A549 (cell line): Measurements from ENCODE around the gene ILDR1. TPM values are rescaled to one million over a fixed set of nuclear protein-coding genes. Genes with fewer than 3 reads are reported as not detected.

Experiments used
- ATAC-seq, 2 experiments: fragments of 200-7000 bp in 1 of 2; fragments of >200 bp in 1 of 2; cut with Nextera tagmentation in 1 of 2; cut with Tn5 transposase in 1 of 2; 3 replicates each; pipeline versions ENCODE4 v1.8.0 to v1.9.1; 2018 to 2020; ENCODE audit warnings: mild to moderate bottlenecking in 1 of 2, moderate library complexity in 1 of 2
- CTCF ChIA-PET: fragments of 300-600 bp; sonication (Branson Sonifier 250); formaldehyde crosslinking; extraction: SDS; loops from one replicate; lab custom pipeline; 2021; ENCODE audit warnings: antibody characterized with exemption, inconsistent platforms; lab: Yijun Ruan, JAX
- POLR2A ChIA-PET: fragments of 350-600 bp; formaldehyde crosslinking; extraction: SDS; loops from one replicate; lab custom pipeline; 2021; ENCODE audit warnings: antibody characterized with exemption, inconsistent platforms; lab: Yijun Ruan, JAX
- DNase-seq, 2 experiments: peaks; one replicate each; pipeline versions ENCODE4 v3.0.0 to v3.0.0-alpha.2; 2011 to 2016; ENCODE audit warnings: low read depth in 1 of 2, low spot score in 1 of 2
- FAIRE-seq: peaks from 2 replicates; lab custom pipeline; 2011; peaks lifted over from hg19 to GRCh38; lab: Jason Lieb, UNC
- H3K27ac ChIP-seq, 2 experiments: fragments of >200 bp; sonication (Bioruptor Twin); formaldehyde crosslinking; 3 replicates each; pipeline ENCODE4 v1.5.1; 2016 to 2017
- H3K4me1 ChIP-seq: fragments of >200 bp; sonication (Bioruptor Twin); formaldehyde crosslinking; 3 replicates; pipeline ENCODE4 v1.6.1; 2016
- H3K4me2 ChIP-seq: fragments of >200 bp; sonication (Bioruptor Twin); formaldehyde crosslinking; 3 replicates; pipeline ENCODE4 v1.6.1; 2016
- H3K4me3 ChIP-seq: fragments of >200 bp; sonication (Bioruptor Twin); formaldehyde crosslinking; 3 replicates; pipeline ENCODE4 v1.5.1; 2016
- H3K9me3 ChIP-seq: fragments of >200 bp; sonication (Bioruptor Twin); formaldehyde crosslinking; 3 replicates; pipeline ENCODE4 v1.6.1; 2016
- ATOH8 ChIP-seq: fragments of 250-450 bp; sonication (Bioruptor Pico); IDR thresholded peaks from 2 replicates; pipeline ENCODE4 v1.5.0; 2020; ENCODE audit warnings: low read depth, mild to moderate bottlenecking, moderate library complexity
- CBX8 ChIP-seq: fragments of 200-600 bp; sonication (generic); IDR thresholded peaks from 2 replicates; pipeline ENCODE4 v1.6.1; 2016
- CHD2 ChIP-seq: fragments of 150-350 bp; IDR thresholded peaks from 2 replicates; pipeline ENCODE4 v1.6.1; 2014; ENCODE audit warnings: low read length; ENCODE audit not compliant: partially characterized antibody
- CTCF ChIP-seq: fragments of >200 bp; sonication (Bioruptor Twin); formaldehyde crosslinking; IDR thresholded peaks from 3 replicates; pipeline ENCODE4 v1.5.1; 2016
- ELK1 ChIP-seq: fragments of 150-350 bp; IDR thresholded peaks from 2 replicates; pipeline ENCODE4 v1.6.1; 2014; ENCODE audit warnings: low read depth, mild to moderate bottlenecking, low read length
- HDAC2 ChIP-seq: fragments of 200-600 bp; sonication (generic); IDR thresholded peaks from 2 replicates; pipeline ENCODE4 v1.6.1; 2016
- HMGXB4 ChIP-seq: fragments of 250-450 bp; sonication (Bioruptor Pico); IDR thresholded peaks from 2 replicates; pipeline ENCODE4 v1.5.0; 2021; ENCODE audit warnings: mild to moderate bottlenecking, moderate library complexity, borderline replicate concordance
- HOXA7 ChIP-seq: fragments of 250-450 bp; sonication (Bioruptor Pico); IDR thresholded peaks from 2 replicates; pipeline ENCODE4 v1.5.0; 2020; ENCODE audit warnings: mild to moderate bottlenecking, moderate library complexity
- HOXB13 ChIP-seq: fragments of 250-450 bp; sonication (Bioruptor Pico); IDR thresholded peaks from 2 replicates; pipeline ENCODE4 v1.5.0; 2020; ENCODE audit warnings: low read depth, mild to moderate bottlenecking, moderate library complexity
- HOXB5 ChIP-seq: fragments of 250-450 bp; sonication (Bioruptor Pico); IDR thresholded peaks from 2 replicates; pipeline ENCODE4 v1.5.0; 2020; ENCODE audit warnings: mild to moderate bottlenecking, moderate library complexity
- JUNB ChIP-seq: fragments of >200 bp; sonication (Bioruptor Twin); formaldehyde crosslinking; IDR thresholded peaks from 2 replicates; pipeline ENCODE4 v1.6.1; 2016
- KDM1A ChIP-seq: fragments of 200-600 bp; sonication (generic); IDR thresholded peaks from 2 replicates; pipeline ENCODE4 v1.6.1; 2016; ENCODE audit warnings: low read depth, mild to moderate bottlenecking
- MAZ ChIP-seq: fragments of 150-350 bp; IDR thresholded peaks from 2 replicates; pipeline ENCODE4 v1.6.1; 2014; ENCODE audit warnings: antibody characterized with exemption, low read depth, low read length, borderline replicate concordance
- NPAS2 ChIP-seq: fragments of 250-450 bp; sonication (Bioruptor Pico); IDR thresholded peaks from 2 replicates; pipeline ENCODE4 v1.8.0; 2022; ENCODE audit warnings: mild to moderate bottlenecking, moderate library complexity, borderline replicate concordance
- PHF8 ChIP-seq: fragments of 200-600 bp; sonication (generic); IDR thresholded peaks from 2 replicates; pipeline ENCODE4 v1.6.1; 2016; ENCODE audit warnings: low read depth, mild to moderate bottlenecking, antibody characterized with exemption, moderate library complexity, borderline replicate concordance
- POLR2A ChIP-seq: IDR thresholded peaks from 2 replicates; pipeline ENCODE4 v1.6.1; 2012; ENCODE audit warnings: mild to moderate bottlenecking, low read length
- RARB ChIP-seq: fragments of 250-450 bp; sonication (Bioruptor Pico); IDR thresholded peaks from 2 replicates; pipeline ENCODE4 v1.8.0; 2021; ENCODE audit warnings: mild to moderate bottlenecking, moderate library complexity
- SREBF2 ChIP-seq: fragments of 450-650 bp; IDR thresholded peaks from 2 replicates; pipeline ENCODE4 v1.6.1; 2014; ENCODE audit warnings: mild to moderate bottlenecking, moderate library complexity
- ZSCAN20 ChIP-seq: fragments of 250-450 bp; sonication (Bioruptor Pico); IDR thresholded peaks from 2 replicates; pipeline ENCODE4 v1.8.0; 2022; ENCODE audit warnings: mild to moderate bottlenecking, moderate library complexity
- WGBS: methylation state at CpG from one replicate; pipeline ENCODE4 v1.1.6; 2017; ENCODE audit errors: missing lambda C conversion rate; 5-methylcytosine and 5-hydroxymethylcytosine counted together
- polyA plus RNA-seq, 4 experiments: library from polyadenylated mRNA; depleted of rRNA in 3 of 4; stranded (reverse); fragments of >200 nt; fragmentation: RNase III in 1 of 4; extraction: RNeasy Plus Mini Kit Qiagen cat#74134 plus additional on column Dnase treatment in 1 of 4; gene quantifications; 2 replicates in 3 of 4; 3 replicates in 1 of 4; pipeline ENCODE4 v1.2.3, GENCODE V29; 2011 to 2017
- TF ChIP-seq, protein P1 (sequence below): IDR thresholded peaks from 2 replicates; pipeline ENCODE4 v1.6.1; 2012; ENCODE audit warnings: low read depth, borderline replicate concordance

ILDR1 gene
- polyA plus RNA-seq, 2 of the 4 experiments (the other 2 are of a cell fraction), result not detected

DNA sequence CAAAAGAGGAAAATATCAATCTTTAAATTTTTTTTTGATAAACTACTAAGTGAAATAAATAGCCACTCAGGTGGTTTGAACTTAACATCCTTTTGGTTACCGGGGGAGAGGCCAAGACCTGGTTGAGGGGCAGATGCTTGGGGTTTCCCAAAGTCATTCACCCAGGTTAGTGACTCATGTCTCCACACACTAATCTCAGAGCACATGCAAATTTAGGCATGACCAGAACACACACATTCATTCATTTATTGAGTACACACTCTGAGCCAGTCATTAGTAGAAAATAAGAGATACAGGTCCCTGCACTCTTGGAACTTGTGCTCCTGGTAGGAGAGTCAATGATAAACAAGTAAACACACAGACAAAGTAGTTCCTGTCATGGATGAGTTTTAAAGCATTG, 7.3 kb downstream of the ILDR1 start:
- Histone ChIP-seq H3K4me2 (no peak overlapping the region), H3K9me3 (no peaks in the 10 kb centered on the region), H3K27ac (no peak overlapping the region), H3K4me1 (no peaks in the 10 kb centered on the region)
- POLR2A ChIA-PET, result no interaction called here
- FAIRE-seq (no peak), DNase-seq (no peak)
- 21% methylated on average over 1 of the region's 1 CpG for WGBS
- no peak for TF ChIP-seq ZSCAN20 (CRISPR knock-in tag)
- no peak for TF ChIP-seq PHF8
- TF ChIP-seq KDM1A, result no peak
- TF ChIP-seq, protein P1, sequence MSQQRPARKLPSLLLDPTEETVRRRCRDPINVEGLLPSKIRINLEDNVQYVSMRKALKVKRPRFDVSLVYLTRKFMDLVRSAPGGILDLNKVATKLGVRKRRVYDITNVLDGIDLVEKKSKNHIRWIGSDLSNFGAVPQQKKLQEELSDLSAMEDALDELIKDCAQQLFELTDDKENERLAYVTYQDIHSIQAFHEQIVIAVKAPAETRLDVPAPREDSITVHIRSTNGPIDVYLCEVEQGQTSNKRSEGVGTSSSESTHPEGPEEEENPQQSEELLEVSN, result no peak
- TF ChIP-seq, all 56 proteins: peak for 0
- H3K4me3 ChIP-seq, result no peak overlapping the region
- no peak for ATAC-seq
- CTCF ChIA-PET, result no interaction called here

- ChIA-PET POLR2A (no interaction called here), CTCF (interaction anchor here (1.2 kb wide), 1 partner anchor 9 kb away, joined by 4 read pairs; no protein-coding TSS in a partner anchor)
- no peaks in the 10 kb centered on the region for H3K4me1 ChIP-seq
- DNase-seq (no peak), FAIRE-seq (no peak), ATAC-seq (no peak; a peak in 1 of 6 replicates)
- H3K4me2 ChIP-seq, result no peak overlapping the region
- TF ChIP-seq RARB (no peak), POLR2A (no peak), HOXA7 (CRISPR knock-in tag) (no peak), ELK1 (no peak), CTCF (no peak), ATOH8 (CRISPR knock-in tag) (no peak), JUNB (no peak), NPAS2 (CRISPR knock-in tag) (no peak), SREBF2 (no peak), HOXB5 (no peak), CHD2 (no peak), CBX8 (no peak), HMGXB4 (no peak), MAZ (no peak), HDAC2 (no peak), HOXB13 (no peak)
- TF ChIP-seq, protein P1, result no peak
- H3K9me3 ChIP-seq, result no peaks in the 10 kb centered on the region
- whole genome bisulfite sequencing, result 32% methylated on average over 5 of the region's 5 CpGs
- no peak overlapping the region for H3K4me3 ChIP-seq
- no peak overlapping the region for H3K27ac ChIP-seq
These were observed 8.6 kb downstream of the ILDR1 start for GRCh38 chr3:122013448-122013925.
